Neuron (in vitro differentiated cells): Measurements from ENCODE around the gene ZWILCH.
A peak's percentile ranks its signal among the peaks of the same experiment; 100 is the strongest.

ENCODE experiments used
- H2AFZ ChIP-seq: one replicate; pipeline ENCODE4 v1.6.1; 2013; ENCODE audit warnings: low read depth, mild to moderate bottlenecking, inconsistent platforms, low read length, moderate library complexity
- H3K27me3 ChIP-seq: one replicate; pipeline ENCODE4 v1.6.1; 2013; ENCODE audit warnings: low read length; ENCODE audit not compliant: insufficient read depth
- H3K36me3 ChIP-seq: one replicate; pipeline ENCODE4 v1.6.1; 2013; ENCODE audit warnings: low read length; ENCODE audit not compliant: insufficient read depth
- H3K4me1 ChIP-seq: one replicate; pipeline ENCODE4 v1.6.1; 2013; ENCODE audit warnings: low read length; ENCODE audit not compliant: insufficient read depth
- H3K4me3 ChIP-seq: 2 replicates; pipeline ENCODE4 v1.5.1; 2013; ENCODE audit warnings: mild to moderate bottlenecking, low read length, moderate library complexity
- H3K9me3 ChIP-seq: one replicate; pipeline ENCODE4 v1.6.1; 2013; ENCODE audit warnings: low read length

The ZWILCH gene

GRCh38 chr15:66524838-66525237 is 19.7 kb downstream of the ZWILCH start:
- Histone ChIP-seq H3K4me3 (no peak overlapping the region), H3K36me3 (peaks cover 49% of the 10 kb centered on the region), H2AFZ (no peak overlapping the region), H3K27me3 (no peaks in the 10 kb centered on the region), H3K4me1 (no peaks in the 10 kb centered on the region), H3K9me3 (no peaks in the 10 kb centered on the region)

- H3K27me3 ChIP-seq, result no peaks in the 10 kb centered on the region
- no peaks in the 10 kb centered on the region for H3K4me1 ChIP-seq
- H3K9me3 ChIP-seq, result no peaks in the 10 kb centered on the region
- no peak overlapping the region for H2AFZ ChIP-seq
- peaks cover 51% of the 10 kb centered on the region for H3K36me3 ChIP-seq
- no peak overlapping the region for H3K4me3 ChIP-seq
Measured at GRCh38 chr15:66535056-66535455, 29.9 kb downstream of the ZWILCH start.

- no peaks in the 10 kb centered on the region for H3K4me1 ChIP-seq
- H3K36me3 ChIP-seq, result peaks cover 40% of the 10 kb centered on the region
- H3K9me3 ChIP-seq, result no peaks in the 10 kb centered on the region
- no peak overlapping the region for H3K4me3 ChIP-seq
- no peak overlapping the region for H2AFZ ChIP-seq
- H3K27me3 ChIP-seq, result no peaks in the 10 kb centered on the region
Measured at GRCh38 chr15:66542896-66543295, 37.8 kb downstream of the ZWILCH start.

- Histone ChIP-seq H3K4me3 (no peak overlapping the region), H3K4me1 (no peaks in the 10 kb centered on the region), H3K27me3 (no peaks in the 10 kb centered on the region), H3K9me3 (no peaks in the 10 kb centered on the region), H2AFZ (no peak overlapping the region), H3K36me3 (peaks cover 31% of the 10 kb centered on the region)
Measured at GRCh38 chr15:66545255-66545654, 40.1 kb downstream of the ZWILCH start.

- Histone ChIP-seq H3K27me3 (no peaks in the 10 kb centered on the region), H3K9me3 (no peaks in the 10 kb centered on the region), H3K4me3 (no peak overlapping the region), H3K4me1 (no peaks in the 10 kb centered on the region), H3K36me3 (peaks cover 8% of the 10 kb centered on the region), H2AFZ (no peak overlapping the region)
Measured at GRCh38 chr15:66555685-66556084, 50.6 kb downstream of the ZWILCH start.

GRCh38 chr15:66558271-66558670 is 53.1 kb downstream of the ZWILCH start:
- H3K36me3 ChIP-seq, result no peaks in the 10 kb centered on the region
- H2AFZ ChIP-seq, result no peak overlapping the region

GRCh38 chr15:66560856-66561525 is 55.9 kb downstream of the ZWILCH start:
- H3K4me3 ChIP-seq, result no peak overlapping the region
- no peaks in the 10 kb centered on the region for H3K9me3 ChIP-seq
- peaks cover 8% of the 10 kb centered on the region for H3K4me1 ChIP-seq
- no peak overlapping the region for H2AFZ ChIP-seq
- H3K27me3 ChIP-seq, result no peaks in the 10 kb centered on the region
- H3K36me3 ChIP-seq, result no peaks in the 10 kb centered on the region

More at GRCh38 chr15:66558271-66558670, 53.1 kb downstream of the ZWILCH start:
- Histone ChIP-seq H3K27me3 (no peaks in the 10 kb centered on the region), H3K4me3 (no peak overlapping the region), H3K4me1 (no peaks in the 10 kb centered on the region), H3K9me3 (no peaks in the 10 kb centered on the region)

GRCh38 chr15:66563126-66563525 is 58.0 kb downstream of the ZWILCH start:
- H3K9me3 ChIP-seq, result no peaks in the 10 kb centered on the region
- no peaks in the 10 kb centered on the region for H3K27me3 ChIP-seq
- no peaks in the 10 kb centered on the region for H3K36me3 ChIP-seq
- H3K4me3 ChIP-seq, result no peak overlapping the region
- H3K4me1 ChIP-seq, result peaks cover 12% of the 10 kb centered on the region
- no peak overlapping the region for H2AFZ ChIP-seq

GRCh38 chr15:66563566-66564110 is 58.5 kb downstream of the ZWILCH start:
- no peak overlapping the region for H2AFZ ChIP-seq
- H3K36me3 ChIP-seq, result no peaks in the 10 kb centered on the region
- no peaks in the 10 kb centered on the region for H3K27me3 ChIP-seq
- peaks cover 12% of the 10 kb centered on the region for H3K4me1 ChIP-seq
- H3K4me3 ChIP-seq, result no peak overlapping the region
- no peaks in the 10 kb centered on the region for H3K9me3 ChIP-seq

GRCh38 chr15:66564136-66565041 is 59.3 kb downstream of the ZWILCH start:
- H3K9me3 ChIP-seq, result no peaks in the 10 kb centered on the region
- no peaks in the 10 kb centered on the region for H3K27me3 ChIP-seq
- no peak overlapping the region for H3K4me3 ChIP-seq

GRCh38 chr15:66565141-66565641 is 60.1 kb downstream of the ZWILCH start:
- H3K27me3 ChIP-seq, result no peaks in the 10 kb centered on the region
- H3K4me3 ChIP-seq, result peak overlapping the region; percentile 33
- H3K9me3 ChIP-seq, result no peaks in the 10 kb centered on the region
- peaks cover 12% of the 10 kb centered on the region for H3K4me1 ChIP-seq
- H2AFZ ChIP-seq, result peak overlapping the region; percentile 55
- no peaks in the 10 kb centered on the region for H3K36me3 ChIP-seq

More at GRCh38 chr15:66564136-66565041, 59.3 kb downstream of the ZWILCH start:
- Histone ChIP-seq H3K36me3 (no peaks in the 10 kb centered on the region), H2AFZ (no peak overlapping the region), H3K4me1 (peaks cover 12% of the 10 kb centered on the region)

- Histone ChIP-seq H3K27me3 (no peaks in the 10 kb centered on the region), H2AFZ (peak within 1 kb of the TSS; percentile 55), H3K36me3 (no peaks in the 10 kb centered on the region), H3K9me3 (no peaks in the 10 kb centered on the region), H3K4me1 (peaks cover 12% of the 10 kb centered on the region), H3K4me3 (peak within 1 kb of the TSS; percentile 33)
Measured at GRCh38 chr15:66565741-66566144, 60.6 kb downstream of the ZWILCH start, which contains the start of gene LCTL. Gene LCTL (minus strand): TSS chr15:66565998. CDS start chr15:66565365, 633 bp downstream.
